Skin epidermis (tissue), 12 donors: ENCODE results near the gene WTAP.
A peak's percentile ranks its signal among the peaks of the same experiment; 100 is the strongest.

Experiments used
- H3K27ac ChIP-seq, 21 experiments: fragments of 200-600 bp; sonication (generic) in 11 of 21; one replicate each; pipeline ENCODE4 v1.5.0; 2020; ENCODE audit warnings: mild to moderate bottlenecking in 3 of 21, inconsistent platforms in 2 of 21, moderate library complexity in 2 of 21
- H3K4me3 ChIP-seq, 7 experiments: fragments of 200-600 bp; sonication (generic) in 2 of 7; one replicate each; pipeline ENCODE4 v1.5.0; 2020; ENCODE audit warnings: inconsistent platforms in 2 of 7, mild to moderate bottlenecking in 2 of 7, moderate library complexity in 1 of 7

WTAP gene

DNA sequence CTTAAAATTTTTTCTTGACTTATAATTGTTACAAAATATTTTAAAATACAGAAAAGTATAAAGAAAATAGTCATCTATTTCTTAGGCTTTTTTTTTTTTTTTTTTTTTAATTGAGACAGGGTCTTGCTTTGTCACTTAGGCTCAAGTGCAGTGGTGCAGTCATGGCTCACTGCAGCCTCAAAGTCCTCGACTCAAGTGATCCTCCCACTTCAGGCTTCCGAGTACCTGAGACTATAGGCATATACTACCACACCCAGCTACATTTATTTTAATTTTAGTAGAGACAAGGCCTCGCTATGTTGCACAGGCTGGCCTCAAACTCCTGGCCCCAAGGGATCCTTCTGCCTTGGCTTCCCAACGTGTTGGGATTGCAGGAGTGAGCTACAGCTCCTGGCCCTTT is 29.2 kb downstream of the WTAP start:
- Histone ChIP-seq H3K27ac (no peak overlapping the region), H3K4me3 (no peak overlapping the region)

DNA sequence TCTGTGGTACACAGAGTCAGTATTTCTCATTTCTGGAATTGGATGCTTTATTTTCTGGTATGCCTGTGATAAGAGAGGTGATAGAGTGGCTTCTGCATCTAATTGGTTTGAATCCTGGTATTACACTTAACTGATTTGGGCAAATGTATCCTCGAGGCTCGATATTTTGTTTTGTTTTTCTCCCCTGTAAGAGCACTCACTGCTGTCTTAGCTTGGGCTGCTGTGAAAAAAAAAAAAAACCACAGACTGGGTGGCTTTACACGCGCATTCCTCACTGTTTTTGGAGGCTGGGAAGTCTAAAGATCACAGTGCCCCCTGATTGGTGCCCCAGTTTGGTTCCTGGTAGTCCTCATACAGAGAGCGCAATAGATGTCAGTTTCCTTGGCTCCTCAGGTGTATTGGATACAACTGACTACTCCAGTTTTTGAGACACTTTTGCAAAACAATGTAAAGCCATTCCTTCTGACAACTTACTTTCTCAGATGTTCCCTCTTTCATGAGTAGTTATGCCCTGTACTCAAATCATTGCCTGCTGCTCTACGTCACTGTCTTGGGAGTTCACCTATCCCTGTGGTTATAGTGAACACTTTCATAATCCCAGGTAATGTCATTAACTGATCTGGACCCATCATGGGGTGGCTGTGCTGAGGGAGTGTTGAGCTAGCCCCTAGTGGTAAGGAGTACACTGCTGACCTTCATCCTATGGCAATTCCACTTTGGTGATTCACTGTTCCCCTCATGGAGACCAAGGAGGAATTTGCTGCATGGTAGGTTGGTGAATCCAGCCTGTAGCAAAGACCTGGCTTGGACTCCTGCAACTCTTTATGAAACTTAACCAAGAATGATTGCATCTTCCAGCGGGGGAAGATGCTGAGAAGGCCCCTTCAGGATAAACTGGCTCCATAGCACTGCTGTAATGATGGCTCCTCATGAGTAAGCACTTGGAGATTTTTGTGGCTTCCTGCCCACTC is 31.0 kb downstream of the WTAP start:
- H3K4me3 ChIP-seq, result no peak overlapping the region
- peak overlapping the region in 1 of 21 experiments; percentile 12 for H3K27ac ChIP-seq

DNA sequence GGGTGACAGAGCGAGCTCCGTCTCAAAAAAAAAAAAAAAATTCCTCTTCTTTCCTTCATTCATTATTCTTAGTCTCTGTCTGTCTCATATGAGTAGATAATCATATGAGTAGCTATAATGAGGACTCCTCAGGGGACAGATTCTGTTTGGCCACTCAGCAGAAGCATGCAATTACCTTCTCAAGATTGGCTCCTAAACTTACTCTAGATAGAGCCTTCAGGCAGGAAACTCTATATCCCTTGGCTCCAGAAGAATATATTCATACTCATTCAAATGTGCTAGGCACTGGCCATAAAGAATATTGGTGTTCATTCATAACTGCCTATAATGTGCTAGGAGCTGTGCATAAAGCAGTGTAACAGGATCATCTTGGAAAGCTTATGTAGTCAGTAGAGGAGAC is 32.3 kb downstream of the WTAP start:
- H3K27ac ChIP-seq, result peak overlapping the region in 1 of 21 experiments; percentile 96
- no peak overlapping the region for H3K4me3 ChIP-seq

DNA sequence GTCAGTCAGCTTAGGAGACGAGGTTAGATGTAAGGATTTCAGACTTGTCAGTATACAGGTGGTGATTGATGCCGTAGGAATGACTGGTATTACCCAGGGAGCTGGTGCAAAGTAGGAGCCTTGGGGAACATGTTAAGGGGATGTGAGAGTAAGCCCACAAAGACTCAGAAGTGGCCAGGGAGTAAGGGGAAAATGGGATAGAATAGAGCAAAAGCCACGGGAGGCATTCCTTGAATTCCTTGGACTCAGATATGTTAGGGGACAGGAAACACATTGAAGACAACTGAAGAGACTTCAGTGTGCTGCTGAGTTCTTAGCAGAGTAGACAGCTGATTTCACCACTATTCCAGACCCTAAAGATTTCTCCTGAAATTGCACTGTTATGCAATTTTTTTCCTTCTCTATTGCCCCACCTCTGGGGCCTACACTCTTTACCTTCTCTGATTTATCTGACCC is 33.3 kb downstream of the WTAP start:
- peak overlapping the region in 4 of 7 experiments; percentile 80 to 95 (median 94) for H3K4me3 ChIP-seq
- peak overlapping the region in 14 of 21 experiments; percentile 85 to 96 (median 93) for H3K27ac ChIP-seq

DNA sequence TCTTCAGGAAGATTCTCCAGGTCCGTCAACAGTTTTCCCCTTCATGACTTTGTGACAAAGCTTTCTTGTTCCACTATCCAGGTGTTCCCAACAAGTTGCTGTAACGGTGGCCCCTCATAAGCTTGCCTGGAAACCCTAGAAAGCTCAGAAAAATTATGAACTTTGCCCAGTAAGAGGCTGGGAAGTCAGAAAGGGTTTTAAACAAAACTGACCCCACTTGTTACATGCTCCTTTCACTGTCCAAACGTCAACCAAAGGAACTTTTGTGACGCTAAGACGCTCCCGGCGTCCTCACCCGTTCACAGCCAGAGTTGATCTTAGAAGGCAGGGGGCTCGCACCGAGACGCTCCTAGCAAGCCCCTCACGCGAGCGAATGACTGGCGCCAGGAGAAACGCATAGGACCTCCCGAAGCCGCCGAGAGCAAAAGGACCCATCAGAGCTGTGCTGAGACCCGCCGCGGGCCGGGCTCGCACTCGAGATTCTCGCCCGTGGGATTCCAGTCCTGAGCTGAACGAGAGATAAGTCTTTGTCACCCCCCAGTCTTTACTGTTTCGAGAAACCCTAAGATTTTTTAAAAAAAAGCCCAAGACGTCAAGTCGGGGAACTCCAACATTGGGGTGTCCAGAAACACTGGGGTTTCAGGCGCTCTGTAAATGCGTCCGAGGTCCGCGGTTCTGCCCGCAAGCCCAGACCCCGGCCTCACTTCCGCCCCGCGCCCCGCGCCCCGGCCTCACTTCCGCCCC is 34.0 kb downstream of the WTAP start:
- peak overlapping the region; percentile 57 to 95 (median 85) for H3K4me3 ChIP-seq
- H3K27ac ChIP-seq, result peak overlapping the region; percentile 37 to 96 (median 92)

DNA sequence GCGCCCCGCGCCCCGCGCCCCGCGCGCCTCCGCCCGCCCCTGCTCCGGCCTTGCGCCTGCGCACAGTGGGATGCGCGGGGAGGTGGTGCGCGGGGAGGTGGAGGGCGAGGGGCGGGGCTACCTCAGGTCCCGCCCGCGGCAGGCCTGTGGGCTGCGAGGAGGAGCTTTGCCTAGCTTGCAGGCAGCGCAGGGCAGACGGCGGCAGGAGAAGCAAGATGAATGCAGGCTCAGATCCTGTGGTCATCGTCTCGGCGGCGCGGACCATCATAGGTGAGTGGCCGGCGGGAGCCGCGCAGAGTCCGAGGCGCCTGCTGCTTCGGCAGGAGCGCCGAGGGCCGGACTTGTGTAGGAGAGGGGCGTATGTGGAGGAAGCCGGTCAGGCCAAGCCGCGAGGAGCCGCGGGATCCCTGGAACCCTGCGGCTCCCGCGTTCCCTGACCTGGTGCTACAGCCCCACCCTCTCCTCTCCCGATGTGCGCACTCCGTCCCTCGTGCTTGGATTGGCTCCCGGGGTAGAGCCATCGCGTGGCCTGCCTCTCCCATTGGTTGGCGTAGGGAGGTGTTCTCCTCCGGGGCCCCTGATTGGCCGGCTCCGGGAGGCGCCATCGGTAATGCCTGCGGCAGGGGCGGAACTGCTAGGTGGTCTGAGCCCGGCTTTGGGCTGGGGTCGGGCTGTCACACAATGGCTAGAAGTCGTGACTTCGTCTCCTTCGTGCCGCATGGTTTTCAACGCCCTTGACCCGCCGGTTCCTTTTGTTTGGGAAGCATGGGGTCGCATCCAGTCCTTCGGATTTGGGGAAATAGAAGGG is 34.8 kb downstream of the WTAP start, which contains the start of gene ACAT2:
TSS of gene ACAT2 (plus strand) at position 173 of the 808 bp plus-strand sequence. CDS start at position 216, 43 bp downstream.
- Histone ChIP-seq H3K27ac (peak within 1 kb of the TSS; percentile 60 to 96 (median 93)), H3K4me3 (peak within 1 kb of the TSS; percentile 57 to 95 (median 85))

DNA sequence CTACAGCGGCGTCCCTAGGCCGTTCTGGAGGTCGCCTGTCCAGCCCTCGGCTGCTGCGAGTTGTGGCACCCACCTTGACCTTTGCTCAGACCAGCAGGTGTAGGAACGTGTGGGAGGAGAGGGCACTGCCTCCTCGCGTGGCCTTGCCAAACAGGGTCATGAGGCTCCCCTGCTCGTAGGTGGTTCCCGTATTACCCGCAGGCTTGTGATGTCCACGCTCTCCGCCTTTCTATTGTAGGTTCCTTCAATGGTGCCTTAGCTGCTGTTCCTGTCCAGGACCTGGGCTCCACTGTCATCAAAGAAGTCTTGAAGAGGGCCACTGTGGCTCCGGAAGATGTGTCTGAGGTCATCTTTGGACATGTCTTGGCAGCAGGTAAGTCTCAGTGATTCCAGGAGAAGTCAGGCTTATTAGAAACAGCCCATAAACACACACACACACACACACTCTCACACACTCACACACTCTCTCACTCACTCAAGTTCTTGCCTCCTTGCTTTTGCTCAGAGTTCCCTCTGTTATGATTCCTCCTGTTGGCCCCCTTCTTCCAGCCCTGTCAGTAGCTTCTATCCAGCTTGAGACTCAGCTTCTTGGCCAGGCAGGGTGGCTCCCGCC is 35.5 kb downstream of the WTAP start:
- Histone ChIP-seq H3K27ac (peak overlapping the region in 20 of 21 experiments; percentile 85 to 96 (median 93)), H3K4me3 (peak overlapping the region; percentile 57 to 95 (median 85))

DNA sequence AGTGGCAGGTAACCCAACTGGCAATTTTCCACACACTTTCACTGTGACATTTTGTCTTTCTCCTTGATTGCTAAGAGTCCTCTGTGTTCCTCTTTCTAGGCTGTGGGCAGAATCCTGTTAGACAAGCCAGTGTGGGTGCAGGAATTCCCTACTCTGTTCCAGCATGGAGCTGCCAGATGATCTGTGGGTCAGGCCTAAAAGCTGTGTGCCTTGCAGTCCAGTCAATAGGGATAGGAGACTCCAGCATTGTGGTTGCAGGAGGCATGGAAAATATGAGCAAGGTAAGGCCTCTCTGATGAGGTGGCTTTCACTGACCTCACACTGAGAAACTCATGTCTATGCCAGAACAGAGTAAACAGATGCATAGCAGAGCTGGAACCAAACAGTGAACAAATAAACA is 39.6 kb downstream of the WTAP start:
- Histone ChIP-seq H3K4me3 (no peak overlapping the region), H3K27ac (no peak overlapping the region)

DNA sequence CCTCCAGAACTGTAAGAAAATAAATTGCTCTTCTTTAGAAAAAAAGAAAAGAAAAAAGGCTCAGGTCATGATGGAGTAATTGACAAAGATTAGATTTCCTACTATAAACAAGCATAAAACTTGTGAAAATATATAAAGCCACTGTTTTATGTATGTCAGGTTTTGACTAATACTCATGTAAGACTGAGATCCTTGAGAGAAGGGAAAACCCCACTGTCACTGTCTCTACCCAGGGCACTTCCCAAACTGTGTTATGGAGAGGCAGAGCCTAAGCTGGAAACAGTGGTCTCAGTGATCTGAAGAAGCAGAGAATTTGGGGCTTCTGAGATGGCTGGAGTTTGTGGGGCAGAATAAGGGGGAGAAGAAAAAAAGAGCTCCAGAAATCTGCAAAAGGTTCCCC is 42.2 kb downstream of the WTAP start:
- H3K27ac ChIP-seq, result no peak overlapping the region
- H3K4me3 ChIP-seq, result no peak overlapping the region

DNA sequence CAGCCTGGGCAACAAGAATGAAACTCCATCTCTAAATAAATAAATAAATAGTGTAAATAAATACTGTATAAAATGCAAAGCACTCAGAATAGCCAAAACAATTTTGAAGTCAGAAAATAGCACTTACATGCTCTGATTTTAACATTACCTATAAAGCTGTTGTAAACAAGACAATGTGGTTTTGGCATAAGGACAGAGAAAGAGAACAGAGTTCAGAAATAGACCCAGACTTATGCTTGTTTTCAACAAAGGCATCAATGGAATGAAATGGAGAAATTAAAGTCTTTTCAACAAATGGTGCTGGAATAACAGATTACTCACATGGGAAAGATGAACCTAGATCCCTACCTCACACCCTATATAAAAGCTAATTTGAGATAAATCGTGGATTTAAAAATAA is 44.9 kb downstream of the WTAP start:
- no peak overlapping the region for H3K27ac ChIP-seq
- H3K4me3 ChIP-seq, result no peak overlapping the region

DNA sequence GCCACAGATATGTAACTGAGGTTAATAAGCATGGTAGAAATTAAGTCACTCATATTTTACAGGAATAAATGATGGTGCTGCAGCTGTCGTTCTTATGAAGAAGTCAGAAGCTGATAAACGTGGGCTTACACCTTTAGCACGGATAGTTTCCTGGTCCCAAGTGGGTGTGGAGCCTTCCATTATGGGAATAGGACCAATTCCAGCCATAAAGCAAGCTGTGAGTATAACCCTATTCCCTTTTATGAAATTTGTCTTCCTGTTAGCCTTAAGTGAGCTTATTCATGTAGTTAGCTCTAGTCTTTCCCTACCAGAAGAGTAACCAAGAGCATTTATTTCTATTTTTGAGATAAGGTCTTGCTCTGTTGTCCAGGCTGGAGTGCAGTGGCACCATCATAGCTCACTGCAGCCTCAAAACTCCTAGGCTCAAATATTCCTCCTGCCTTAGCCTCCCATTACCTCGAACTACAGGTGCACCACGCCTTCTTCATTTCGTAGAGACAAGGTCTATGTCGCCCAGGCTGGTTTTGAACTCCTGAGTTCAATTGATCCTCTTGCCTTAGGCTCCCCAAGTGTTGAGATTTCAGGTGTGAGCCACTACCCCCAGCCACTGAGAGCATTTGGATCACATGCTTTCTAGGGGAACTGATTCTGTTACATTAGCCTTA is 50.1 kb downstream of the WTAP start:
- H3K27ac ChIP-seq, result no peak overlapping the region
- H3K4me3 ChIP-seq, result no peak overlapping the region

DNA sequence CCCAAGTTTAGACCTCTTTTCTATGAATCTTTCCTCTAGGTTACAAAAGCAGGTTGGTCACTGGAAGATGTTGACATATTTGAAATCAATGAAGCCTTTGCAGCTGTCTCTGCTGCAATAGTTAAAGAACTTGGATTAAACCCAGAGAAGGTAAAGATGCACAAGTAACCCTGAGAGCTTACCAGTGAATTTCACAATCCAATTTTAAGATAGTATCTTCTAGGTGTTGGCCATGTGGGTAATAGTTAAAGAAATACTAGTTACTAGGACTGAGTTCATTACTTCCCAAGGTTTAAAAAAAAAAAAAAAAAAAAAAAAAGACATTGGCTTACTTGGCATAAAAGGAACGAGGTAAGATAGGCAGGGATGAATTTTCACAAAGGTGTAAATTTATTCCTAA is 50.8 kb downstream of the WTAP start:
- no peak overlapping the region for H3K4me3 ChIP-seq
- no peak overlapping the region for H3K27ac ChIP-seq

DNA sequence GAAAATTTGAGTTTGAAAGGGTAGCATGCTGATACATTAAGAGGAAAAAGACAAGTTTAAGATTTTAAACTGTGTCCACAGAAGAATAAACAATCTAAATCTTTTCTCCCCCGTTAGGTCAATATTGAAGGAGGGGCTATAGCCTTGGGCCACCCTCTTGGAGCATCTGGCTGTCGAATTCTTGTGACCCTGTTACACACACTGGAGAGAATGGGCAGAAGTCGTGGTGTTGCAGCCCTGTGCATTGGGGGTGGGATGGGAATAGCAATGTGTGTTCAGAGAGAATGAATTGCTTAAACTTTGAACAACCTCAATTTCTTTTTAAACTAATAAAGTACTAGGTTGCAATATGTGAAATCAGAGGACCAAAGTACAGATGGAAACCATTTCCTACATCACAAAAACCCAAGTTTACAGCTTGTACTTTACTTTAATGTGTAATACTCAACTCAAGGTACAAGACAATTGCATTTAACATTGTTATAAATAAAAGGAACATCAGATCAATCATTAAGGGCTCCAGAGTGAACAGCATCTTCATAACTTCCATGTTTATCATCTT is 51.3 kb downstream of the WTAP start:
- Histone ChIP-seq H3K4me3 (no peak overlapping the region), H3K27ac (no peak overlapping the region)

DNA sequence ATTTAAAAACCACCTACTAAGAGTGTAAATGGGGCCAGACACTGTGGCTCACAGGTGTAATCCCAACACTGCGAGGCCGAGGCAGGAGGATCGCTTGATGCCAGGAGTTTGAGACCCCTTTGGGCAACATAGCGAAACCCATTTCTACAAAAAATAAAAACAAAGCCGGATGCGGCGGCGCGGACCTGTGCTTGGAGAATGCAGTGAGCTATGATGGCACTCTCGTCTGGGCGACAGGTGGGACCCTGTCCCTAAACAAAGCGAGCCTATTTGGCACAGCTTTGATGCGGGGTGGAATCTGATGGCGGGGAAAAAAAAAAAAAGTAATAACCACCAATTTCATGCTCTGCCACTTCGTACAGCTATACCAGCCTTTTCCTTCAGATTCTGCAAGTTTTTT is 61.0 kb downstream of the WTAP start:
- H3K27ac ChIP-seq, result peak overlapping the region in 17 of 21 experiments; percentile 80 to 98 (median 93)
- H3K4me3 ChIP-seq, result peak overlapping the region; percentile 86 to 100 (median 95)

DNA sequence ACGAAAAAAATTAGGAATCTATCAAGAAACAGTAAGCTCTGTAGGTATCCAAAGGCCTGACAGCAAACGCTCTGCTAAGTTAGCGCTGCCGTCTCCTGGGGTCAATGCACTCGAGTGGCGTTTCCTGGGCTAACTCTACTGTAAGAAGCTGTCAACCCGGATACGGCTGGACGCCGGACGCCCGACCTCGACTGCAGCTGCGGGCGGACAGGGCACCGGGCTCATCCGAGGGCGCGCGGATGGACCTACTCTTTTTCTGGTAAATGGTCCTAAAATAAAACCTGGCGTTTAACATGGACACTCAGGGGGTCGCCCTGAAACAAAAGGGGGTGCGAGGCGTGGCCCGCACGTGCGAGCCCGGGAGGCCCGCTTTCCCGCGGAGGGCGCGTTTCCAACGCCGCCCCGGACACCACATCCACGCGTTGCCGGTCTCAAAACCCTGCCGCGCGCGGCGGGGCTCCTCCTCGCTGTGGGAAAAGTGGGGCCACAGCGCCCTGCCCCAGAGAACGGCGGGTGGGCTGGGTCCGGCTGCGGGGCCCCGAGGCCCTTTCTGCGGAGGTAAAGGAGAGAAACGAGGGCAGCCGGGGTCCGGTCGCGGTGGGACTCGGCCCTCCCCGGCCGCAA is 61.6 kb downstream of the WTAP start:
- Histone ChIP-seq H3K27ac (peak overlapping the region; percentile 80 to 98 (median 93)), H3K4me3 (peak overlapping the region; percentile 86 to 100 (median 95))

DNA sequence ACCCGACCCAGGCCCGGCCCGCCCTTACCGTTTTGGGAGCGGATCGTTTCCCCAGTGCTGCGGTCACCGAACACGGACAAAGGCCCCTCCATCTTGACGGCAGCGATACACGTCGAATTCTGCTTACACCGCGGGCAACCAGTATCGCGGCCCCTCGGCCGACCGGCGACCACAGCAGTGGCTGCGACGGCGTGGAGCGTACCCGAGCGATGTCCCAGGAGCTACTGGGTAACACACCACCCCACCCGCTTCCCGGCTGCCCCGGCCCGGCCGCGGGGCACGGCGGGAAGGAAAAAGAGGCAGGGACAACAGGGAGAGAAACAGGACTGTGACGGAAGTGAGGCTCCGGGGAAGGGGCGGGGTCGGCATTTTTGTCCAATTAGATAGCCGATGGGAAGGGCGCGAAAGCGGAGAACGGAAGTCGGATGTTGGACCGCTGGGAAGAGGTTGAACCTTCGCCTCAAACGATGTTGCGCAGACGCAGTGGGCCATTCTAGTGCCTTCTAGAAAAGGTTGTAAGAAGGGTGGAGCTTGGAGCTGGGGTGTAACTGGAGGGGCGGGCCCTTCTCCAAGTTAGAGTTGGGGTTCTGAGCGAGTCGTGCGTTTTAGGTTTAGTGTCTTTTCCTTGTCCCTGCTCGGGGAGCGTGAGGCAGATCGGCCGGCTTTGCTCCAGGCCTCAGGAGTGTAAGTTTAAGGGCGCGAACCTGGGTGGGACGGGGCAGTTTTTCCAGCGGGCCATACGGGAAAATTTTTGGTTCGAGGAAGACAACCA is 62.3 kb downstream of the WTAP start, which contains the start of gene TCP1:
TSS of gene TCP1 (minus strand) at position 226 of the 772 bp plus-strand sequence. CDS start at position 92, 134 bp downstream.
- Histone ChIP-seq H3K4me3 (peak within 1 kb of the TSS; percentile 86 to 100 (median 95)), H3K27ac (peak within 1 kb of the TSS; percentile 80 to 98 (median 93))
